NCI-H2107 (cell line): ENCODE data around the gene CDKN1B.

Source experiments
- DNase-seq: peaks from one replicate; lab custom pipeline; 2025; lab: John Stamatoyannopoulos, UW

Gene CDKN1B

DNA sequence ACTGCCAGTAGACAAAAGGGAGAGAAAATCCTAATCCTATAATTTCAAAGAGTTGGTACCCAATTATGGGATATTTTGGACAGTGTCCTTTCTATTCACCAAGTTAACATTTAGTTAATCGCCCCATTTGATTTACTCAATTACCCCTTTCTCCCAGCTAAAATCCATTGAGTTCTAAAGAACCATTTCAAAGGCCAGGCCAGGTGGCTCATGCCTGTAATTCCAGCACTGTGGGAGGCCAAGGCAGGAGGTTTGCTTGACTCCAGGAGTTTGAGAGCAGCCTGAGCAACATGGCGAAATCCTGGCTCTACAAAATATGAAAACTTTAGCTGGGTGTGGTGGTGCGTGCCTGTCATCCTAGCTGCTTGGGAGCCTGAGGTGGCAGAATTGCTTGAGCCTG is 15.7 kb upstream of the CDKN1B start:
- DNase-seq = no peak

DNA sequence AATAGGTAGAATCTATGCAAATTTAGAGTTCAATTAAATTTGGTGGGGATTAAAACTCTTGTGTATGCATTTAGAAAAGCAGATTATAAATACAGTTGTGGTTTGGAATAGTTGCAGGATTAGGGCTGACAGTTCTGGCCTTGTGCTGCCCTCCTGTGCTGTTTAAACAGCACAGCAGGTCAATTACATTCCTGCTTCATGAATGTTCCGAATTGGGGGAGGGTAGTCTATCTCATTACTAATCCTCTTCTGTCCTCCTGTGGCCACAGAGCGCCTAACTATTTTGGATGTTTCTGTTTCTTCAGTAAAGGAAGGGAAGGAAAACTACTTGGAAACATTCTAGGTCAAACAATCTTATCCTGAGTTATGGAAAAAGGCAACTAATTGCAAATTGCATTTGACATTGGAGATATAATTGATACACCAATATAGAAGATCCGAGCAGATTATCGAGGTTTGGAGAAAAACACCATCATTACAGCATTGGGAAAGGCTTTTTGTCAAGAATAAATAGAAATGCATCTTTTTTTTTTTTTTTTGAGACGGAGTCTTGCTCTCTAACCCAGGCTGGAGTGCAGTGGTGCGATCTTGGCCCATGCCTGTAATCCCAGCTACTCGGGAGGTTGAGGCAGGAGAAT is 12.5 kb upstream of the CDKN1B start:
- DNase-seq = peak; percentile 76

DNA sequence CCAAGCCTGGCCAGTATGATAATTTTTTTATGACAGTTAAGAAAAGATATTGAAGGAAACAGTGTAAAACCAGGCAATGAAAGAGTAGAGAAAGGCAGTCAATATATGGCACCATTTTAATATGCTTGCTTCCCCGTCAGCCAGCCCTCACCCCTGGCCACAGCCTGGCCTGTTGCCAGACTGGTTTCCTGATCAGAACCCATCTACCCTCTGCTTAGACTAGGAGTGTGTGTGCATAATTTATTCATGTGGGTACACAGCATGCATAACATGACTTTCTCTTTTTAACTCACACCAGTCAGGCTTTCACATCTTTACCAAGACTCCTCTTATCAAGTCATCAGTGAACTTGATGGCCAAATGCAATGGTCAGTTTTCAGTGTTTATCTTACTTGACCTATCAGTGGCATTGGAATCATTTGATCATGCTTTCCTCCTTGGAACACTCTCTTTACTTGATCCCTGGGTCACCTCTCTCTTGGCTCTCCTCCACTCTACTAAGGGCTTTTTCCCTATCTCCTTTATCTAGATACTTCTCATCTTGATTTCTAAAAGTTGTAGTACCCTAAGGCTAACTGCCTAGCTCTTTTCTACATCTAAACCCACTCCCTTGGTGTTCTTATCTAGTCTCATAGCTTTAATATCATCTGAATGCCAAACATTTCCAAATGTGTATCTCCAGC is 11.2 kb upstream of the CDKN1B start:
- DNase-seq = no peak

DNA sequence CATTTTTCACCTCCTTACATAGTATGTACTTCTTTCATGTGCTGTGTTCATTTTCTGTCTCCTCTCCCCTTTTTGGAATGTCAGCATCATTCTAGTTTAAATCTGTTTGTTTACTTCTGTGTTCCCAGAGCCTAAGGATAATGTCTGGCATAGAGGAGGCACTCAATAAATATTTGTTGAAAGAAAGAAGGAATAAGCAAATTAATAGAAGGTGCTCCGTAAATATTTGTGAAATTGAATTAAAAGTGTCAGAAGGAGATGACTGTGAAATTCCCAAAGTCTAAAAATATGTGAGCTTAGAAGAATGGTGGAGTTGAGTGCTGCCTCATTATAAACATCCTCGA is 3.3 kb upstream of the CDKN1B start:
- DNase-seq = no peak

DNA sequence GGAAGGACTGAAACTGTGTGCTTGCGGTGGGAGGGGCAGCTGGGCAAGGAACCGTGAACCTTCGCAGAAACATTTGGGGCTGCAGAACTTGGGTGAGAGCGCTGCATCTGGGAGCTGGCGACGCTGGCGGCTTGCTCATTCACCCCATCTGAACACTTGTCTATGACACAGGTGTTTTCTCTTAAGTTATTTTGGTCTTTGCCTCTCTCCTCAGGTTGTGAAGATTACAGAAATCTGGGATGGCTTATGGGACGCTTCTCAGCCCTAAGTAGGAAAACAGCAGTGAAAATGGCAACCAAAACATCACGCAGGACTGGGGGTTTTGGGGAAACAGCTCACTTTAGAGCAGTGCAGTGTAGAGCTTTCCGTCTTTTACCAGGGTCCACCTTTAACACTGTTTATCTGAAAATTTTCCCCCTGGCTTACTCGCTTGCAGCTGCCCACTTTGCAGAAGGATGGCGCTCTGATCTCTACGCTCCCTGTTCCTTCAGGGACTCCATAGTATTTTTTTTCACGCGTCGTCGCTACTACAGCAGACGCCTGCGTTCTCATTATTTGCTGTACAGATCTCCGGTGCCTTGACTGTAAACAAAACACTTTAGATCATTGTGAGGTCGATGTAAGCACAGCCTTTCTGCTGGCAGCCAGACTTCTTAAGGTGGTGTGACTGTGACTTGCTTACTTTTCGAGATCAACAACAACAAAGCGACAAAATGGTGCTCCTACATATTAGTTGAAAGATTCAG is 2.7 kb upstream of the CDKN1B start:
- peak; percentile 33 for DNase-seq

DNA sequence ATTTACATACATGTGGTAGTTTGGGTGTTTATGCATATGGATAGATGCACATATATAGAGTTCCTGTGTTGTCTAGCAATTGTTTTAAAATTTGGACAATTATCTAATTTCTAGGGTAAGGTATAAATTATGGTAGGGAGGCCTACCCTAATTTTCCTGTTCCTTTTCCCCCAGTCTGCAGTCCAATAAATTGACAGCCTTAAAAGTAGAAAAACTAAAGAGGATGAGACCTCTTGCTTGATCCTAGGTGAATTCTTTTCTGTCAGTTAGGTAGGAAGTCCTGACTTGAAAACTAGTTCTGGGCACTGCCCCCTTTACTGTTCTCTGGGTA is 2.1 kb upstream of the CDKN1B start:
- no peak for DNase-seq

DNA sequence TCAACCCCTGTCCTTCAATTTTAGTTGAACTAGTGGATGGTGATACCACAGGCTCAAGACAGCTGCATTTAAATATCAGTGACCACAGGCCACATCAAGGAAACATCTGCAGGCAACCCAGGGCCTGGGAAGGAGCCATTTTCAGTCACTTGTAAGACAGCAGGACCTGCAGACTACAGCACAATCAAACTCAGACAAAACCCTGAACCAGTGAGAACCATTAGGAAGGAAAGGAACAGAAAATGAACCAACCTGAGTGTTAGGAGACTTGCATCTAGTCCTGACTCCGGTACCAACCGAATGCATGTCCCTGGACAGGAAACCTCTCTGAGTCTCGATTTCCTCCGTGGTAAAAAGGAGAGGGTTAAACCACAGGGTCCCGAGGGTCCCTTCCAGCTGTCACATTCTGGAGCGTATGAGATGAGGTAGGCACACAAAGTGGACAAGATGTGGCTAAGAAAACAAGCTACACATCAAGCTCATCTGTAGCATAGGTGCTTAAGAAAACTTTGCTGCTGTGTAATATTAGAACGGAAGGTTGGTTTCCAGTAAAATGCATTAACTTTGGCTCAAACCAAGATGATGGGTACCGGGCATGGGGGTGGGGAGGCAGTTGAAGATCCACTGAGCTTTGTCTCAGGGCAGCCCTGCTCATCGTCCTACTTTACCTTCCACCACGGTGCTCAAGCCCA is 1.6 kb upstream of the CDKN1B start:
- no peak for DNase-seq

DNA sequence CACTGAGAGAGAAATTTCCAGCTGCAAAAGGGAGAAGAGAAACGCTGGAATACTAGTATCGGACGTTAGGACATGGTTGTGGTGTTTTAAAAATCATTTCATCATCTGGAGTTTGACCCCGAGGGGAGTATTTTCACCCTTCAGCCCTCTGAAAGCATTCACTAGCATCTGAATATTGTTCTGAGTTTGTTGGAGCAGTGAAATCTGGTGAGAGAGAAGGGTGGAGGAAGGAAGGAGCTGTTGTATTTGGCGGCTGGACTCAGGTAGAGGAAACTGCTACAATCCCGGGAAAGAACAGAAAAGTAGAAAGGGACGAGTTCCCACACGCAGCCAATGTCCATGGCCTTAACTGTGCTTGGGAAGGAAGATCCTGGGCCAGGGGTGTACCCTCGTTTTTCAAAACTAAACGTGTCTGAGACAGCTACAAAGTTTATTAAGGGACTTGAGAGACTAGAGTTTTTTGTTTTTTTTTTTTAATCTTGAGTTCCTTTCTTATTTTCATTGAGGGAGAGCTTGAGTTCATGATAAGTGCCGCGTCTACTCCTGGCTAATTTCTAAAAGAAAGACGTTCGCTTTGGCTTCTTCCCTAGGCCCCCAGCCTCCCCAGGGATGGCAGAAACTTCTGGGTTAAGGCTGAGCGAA is 896 bp upstream of the CDKN1B start:
- DNase-seq = no peak

DNA sequence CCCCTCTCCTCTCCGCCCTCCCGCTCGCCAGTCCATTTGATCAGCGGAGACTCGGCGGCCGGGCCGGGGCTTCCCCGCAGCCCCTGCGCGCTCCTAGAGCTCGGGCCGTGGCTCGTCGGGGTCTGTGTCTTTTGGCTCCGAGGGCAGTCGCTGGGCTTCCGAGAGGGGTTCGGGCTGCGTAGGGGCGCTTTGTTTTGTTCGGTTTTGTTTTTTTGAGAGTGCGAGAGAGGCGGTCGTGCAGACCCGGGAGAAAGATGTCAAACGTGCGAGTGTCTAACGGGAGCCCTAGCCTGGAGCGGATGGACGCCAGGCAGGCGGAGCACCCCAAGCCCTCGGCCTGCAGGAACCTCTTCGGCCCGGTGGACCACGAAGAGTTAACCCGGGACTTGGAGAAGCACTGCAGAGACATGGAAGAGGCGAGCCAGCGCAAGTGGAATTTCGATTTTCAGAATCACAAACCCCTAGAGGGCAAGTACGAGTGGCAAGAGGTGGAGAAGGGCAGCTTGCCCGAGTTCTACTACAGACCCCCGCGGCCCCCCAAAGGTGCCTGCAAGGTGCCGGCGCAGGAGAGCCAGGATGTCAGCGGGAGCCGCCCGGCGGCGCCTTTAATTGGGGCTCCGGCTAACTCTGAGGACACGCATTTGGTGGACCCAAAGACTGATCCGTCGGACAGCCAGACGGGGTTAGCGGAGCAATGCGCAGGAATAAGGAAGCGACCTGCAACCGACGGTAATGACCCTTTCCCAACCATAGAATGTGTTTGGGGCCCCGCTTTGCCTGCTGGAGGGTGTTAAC is 615 bp downstream of the CDKN1B start:
- no peak for DNase-seq

DNA sequence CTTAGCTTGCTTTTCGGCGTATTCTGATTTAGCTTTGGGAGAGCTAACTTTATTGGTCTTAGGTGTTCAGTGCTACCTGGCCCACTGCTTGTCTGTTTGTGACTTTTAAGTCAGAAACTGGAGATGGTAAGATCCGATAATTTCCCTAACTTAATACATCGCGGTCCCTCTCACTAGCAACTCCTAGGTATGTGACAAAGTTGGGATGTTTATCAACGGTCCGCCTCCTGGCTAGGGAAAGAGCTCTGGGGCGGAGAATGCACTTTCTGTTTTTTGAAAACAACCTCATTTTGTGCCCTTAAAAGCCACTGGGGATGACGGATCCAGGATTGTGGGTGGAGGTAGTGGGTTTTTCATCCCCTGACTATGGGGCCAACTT is 1.2 kb downstream of the CDKN1B start:
- DNase-seq = no peak

DNA sequence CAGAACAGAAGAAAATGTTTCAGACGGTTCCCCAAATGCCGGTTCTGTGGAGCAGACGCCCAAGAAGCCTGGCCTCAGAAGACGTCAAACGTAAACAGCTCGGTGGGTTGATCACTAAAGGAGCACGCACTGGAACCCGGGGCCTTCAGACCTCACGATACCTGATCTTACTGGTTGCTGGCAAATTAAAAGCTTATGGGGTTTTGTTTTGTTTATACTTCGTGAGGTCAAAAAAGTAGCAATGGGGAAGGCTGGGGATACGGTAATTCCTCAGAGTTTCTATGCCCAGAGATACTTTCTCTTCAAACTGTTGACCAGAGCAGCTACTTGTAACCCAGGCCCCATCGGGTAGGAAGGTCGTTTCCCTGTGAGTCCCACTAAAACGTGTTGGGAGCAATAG is 1.7 kb downstream of the CDKN1B start:
- peak; percentile 21 for DNase-seq

DNA sequence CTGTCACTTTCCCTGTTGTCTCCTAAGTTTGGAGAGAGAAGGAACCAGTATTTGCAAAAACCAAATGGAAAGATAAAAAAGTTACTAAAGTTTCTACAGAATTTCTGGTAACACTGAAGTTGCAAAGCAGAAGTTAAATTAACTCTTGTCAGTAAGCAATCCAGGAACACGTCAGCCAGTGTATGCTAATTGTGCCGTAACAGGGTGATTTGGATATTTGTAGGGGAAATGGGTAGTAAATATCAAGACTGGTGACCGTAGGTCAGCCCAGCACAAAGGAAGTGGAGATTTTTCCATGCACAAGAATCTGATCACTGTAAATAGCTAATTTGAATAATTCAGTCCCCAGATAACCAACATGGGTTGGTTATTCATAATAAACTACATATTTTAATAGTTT is 2.3 kb downstream of the CDKN1B start:
- DNase-seq = no peak

DNA sequence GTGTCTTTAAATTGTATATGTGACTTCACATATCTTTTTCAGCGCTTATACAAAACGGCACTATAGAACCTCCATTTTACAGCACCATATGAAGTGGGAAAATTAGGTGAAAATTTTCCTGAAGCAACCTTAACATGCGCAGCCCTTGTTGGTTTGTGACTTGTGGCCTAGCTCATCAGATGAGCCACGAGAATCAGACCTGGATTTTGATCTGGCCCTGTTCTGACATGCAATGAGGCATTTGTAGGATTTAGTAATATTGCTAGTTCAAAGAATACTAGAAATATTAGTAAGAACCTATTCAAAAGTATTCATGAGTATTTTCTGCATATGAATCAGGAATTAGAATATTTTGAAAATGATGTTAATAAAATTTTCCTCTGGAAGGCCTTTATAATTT is 2.9 kb downstream of the CDKN1B start:
- no peak for DNase-seq

DNA sequence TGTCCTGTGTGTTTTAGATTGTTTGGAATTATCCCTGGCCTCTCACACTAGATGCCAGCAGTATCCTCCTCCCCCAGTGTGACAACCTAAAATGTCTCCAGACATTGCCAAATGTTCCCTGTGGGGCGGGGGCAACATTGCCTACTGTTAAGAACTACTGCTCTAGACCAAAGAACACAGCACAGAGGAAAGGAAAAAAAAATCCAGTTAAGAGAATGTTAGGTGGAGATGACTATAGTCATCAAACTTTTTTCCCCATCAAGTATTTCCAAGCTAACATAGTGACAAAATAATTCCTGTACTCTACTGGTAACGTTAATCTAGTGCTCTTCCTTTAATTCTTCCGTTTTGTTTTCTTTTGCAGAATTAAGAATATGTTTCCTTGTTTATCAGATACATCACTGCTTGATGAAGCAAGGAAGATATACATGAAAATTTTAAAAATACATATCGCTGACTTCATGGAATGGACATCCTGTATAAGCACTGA is 3.5 kb downstream of the CDKN1B start:
- DNase-seq = no peak

DNA sequence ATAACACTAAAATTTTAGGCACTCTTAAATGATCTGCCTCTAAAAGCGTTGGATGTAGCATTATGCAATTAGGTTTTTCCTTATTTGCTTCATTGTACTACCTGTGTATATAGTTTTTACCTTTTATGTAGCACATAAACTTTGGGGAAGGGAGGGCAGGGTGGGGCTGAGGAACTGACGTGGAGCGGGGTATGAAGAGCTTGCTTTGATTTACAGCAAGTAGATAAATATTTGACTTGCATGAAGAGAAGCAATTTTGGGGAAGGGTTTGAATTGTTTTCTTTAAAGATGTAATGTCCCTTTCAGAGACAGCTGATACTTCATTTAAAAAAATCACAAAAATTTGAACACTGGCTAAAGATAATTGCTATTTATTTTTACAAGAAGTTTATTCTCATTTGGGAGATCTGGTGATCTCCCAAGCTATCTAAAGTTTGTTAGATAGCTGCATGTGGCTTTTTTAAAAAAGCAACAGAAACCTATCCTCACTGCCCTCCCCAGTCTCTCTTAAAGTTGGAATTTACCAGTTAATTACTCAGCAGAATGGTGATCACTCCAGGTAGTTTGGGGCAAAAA is 4.1 kb downstream of the CDKN1B start:
- no peak for DNase-seq

DNA sequence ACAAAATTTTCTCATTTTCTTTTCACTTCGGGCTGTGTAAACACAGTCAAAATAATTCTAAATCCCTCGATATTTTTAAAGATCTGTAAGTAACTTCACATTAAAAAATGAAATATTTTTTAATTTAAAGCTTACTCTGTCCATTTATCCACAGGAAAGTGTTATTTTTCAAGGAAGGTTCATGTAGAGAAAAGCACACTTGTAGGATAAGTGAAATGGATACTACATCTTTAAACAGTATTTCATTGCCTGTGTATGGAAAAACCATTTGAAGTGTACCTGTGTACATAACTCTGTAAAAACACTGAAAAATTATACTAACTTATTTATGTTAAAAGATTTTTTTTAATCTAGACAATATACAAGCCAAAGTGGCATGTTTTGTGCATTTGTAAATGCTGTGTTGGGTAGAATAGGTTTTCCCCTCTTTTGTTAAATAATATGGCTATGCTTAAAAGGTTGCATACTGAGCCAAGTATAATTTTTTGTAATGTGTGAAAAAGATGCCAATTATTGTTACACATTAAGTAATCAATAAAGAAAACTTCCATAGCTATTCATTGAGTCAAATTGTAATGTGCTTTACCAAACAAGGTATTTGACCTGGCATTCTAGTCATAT is 4.8 kb downstream of the CDKN1B start:
- DNase-seq = no peak

DNA sequence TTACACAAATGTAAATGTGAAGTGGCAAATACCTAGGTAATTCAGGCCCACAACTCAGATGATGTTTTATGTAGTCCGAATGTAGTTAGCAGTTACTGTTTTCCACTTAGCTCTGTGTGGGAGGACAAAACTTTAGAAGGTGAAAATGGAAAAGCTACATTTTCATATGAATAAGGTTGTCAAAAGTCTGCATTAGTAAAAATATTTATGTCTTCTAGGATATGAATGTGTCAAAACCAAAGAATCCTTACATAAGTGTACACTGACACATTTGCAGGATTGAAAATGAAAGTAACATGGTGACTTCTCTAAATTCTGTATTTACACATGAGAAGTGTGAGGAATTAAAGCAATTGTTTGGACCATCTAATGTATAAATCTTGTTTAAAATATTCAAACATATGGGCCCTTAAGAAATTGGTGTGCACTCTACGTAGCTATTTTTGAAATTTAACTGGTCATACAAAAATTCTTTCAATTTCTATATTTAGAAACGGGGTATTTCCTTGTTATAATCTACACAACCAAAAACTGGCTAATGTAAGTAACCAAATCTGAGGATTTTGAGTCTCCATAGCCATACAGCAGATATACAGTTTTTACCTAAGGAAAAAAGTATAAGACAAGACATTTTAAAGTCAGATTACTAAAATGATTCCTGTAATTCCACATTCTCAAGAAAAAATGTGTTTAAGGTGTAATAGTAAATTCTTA is 5.4 kb downstream of the CDKN1B start:
- DNase-seq = no peak

DNA sequence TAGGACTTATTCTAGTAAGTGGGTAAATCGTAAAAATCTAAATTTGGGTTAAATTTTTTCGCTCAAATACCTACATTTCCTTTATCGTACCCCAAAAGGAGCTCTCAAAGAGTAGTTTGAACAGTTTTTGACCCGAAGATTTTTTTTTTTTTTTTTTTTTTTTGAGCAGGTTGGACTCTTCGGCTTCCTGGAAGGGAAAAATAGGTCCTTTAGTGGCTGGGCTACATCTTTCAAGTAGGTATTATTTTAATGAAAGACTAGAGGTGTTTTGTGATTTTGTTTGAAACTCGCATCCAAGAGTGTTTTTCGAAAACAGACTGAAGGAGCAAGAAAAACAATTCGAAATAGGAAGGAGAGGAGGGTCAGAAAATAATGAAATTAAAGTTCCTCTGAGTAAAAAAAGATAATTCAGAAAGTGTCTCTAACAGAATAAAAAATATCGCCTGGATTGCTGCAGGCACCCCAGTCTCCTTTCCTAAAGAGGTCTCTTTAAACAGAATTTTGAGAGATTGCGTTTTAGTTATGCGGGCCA is 6.0 kb downstream of the CDKN1B start:
- DNase-seq = no peak

DNA sequence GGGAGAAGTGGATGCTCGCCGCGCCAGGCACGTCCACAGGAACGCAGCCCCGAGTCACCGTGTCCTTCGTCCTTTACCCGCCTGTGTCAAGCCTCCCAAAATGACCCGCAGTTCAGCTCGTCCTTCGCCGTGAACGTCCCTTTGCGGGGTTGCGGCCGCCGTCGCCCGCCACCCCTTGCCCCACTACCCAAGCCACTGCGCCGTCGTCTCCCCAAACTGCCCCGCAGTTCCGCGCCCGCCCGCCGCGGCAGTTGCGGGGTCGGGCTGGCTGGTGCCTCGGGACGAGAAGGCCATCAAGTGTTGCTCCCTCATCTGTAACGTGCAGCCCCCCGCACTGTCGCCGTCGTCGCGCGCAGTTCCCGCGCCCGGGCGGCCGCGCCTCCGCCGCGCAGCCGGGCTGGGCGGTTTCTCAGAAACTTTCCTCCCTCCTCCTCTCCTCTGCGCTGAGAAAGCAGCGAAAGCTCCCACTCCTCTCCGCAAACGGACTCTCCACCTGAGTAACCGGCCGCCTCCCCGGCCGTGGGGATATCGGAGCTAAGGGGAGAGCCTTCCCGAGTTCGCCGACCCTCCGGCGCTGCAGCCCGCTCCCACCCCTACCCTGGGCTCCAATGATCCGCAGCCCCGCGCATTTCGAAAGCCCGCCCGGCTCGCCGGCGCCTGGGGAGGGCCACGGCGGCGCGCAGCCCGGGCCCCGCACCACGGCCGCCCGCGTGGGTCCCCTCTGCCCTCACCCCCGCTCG is 6.7 kb downstream of the CDKN1B start:
- DNase-seq = no peak
